Neutrophil (primary cell): Measurements from ENCODE around the gene KRT39.

Source experiments
- H3K27ac ChIP-seq: fragments of 200-600 bp; sonication (generic); 2 replicates; pipeline ENCODE4 v1.5.1; 2016; ENCODE audit warnings: mild to moderate bottlenecking, moderate library complexity
- H3K27me3 ChIP-seq: fragments of 200-600 bp; sonication (generic); 2 replicates; pipeline ENCODE4 v1.6.0; 2016; ENCODE audit warnings: mild to moderate bottlenecking
- H3K36me3 ChIP-seq: fragments of 200-600 bp; sonication (generic); 2 replicates; pipeline ENCODE4 v1.5.1; 2017
- H3K4me1 ChIP-seq, 2 experiments: fragments of 200-600 bp in 1 of 2; sonication (generic) in 1 of 2; 1 replicate in 1 of 2; 2 replicates in 1 of 2; pipeline versions ENCODE4 v1.5.1 to v1.6.1; 2013 to 2016; ENCODE audit warnings: low read depth in 1 of 2, low read length in 1 of 2, mild to moderate bottlenecking in 1 of 2, moderate library complexity in 1 of 2; ENCODE audit not compliant: control insufficient read depth in 1 of 2, insufficient read depth in 1 of 2
- H3K4me3 ChIP-seq, 2 experiments: fragments of 200-600 bp in 1 of 2; sonication (generic) in 1 of 2; 1 replicate in 1 of 2; 2 replicates in 1 of 2; pipeline ENCODE4 v1.5.1; 2013 to 2016; ENCODE audit warnings: low read depth in 1 of 2, low read length in 1 of 2, mild to moderate bottlenecking in 1 of 2, moderate library complexity in 1 of 2
- H3K9me3 ChIP-seq: fragments of 200-600 bp; sonication (generic); 2 replicates; pipeline ENCODE4 v1.5.1; 2016
- CTCF ChIP-seq: fragments of 200-600 bp; sonication (generic); IDR thresholded peaks from 2 replicates; pipeline ENCODE4 v1.5.1; 2016; ENCODE audit warnings: antibody characterized with exemption

The KRT39 gene

GRCh38 chr17:40936976-40937375 lies 29.8 kb downstream of the KRT39 start:
- H3K9me3 ChIP-seq = no peaks in the 10 kb centered on the region
- H3K27ac ChIP-seq = peak overlapping the region; percentile 86
- TF ChIP-seq CTCF = no peak
- peak overlapping the region; percentile 62 to 67 for H3K4me3 ChIP-seq
- peaks cover 14% of the 10 kb centered on the region for H3K36me3 ChIP-seq
- H3K4me1 ChIP-seq = peaks cover 47 to 65% of the 10 kb centered on the region in 2 experiments
- H3K27me3 ChIP-seq = peaks cover 5% of the 10 kb centered on the region

- H3K27me3 ChIP-seq = peaks cover 9% of the 10 kb centered on the region
- H3K36me3 ChIP-seq = peaks cover 19% of the 10 kb centered on the region
- peak overlapping the region; percentile 62 to 67 for H3K4me3 ChIP-seq
- H3K9me3 ChIP-seq = no peaks in the 10 kb centered on the region
- no peak for TF ChIP-seq CTCF
- peaks cover 42 to 61% of the 10 kb centered on the region in 2 experiments for H3K4me1 ChIP-seq
- H3K27ac ChIP-seq = peak overlapping the region; percentile 86
These were observed 30.2 kb downstream of the KRT39 start for GRCh38 chr17:40936437-40936971.

DNA sequence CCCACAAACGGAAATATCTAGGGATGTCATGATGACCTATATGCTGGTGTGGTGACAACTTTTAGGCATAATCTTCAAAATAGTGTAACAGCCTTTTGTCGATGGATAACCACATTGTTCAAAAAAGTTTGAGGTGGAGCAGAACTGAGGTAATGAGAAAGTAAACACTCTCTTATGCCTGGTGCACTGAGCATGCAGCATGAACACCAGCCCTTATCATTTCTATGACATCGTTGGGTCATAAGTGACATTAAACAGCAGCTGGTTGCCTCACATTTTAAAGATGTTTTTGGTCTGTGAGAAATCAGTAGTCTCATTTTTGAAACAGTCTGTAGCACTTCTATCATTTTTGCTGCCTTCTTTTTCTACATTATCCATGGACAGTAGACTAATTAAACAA lies 31.1 kb downstream of the KRT39 start:
- peaks cover 26% of the 10 kb centered on the region for H3K36me3 ChIP-seq
- peak overlapping the region; percentile 86 for H3K27ac ChIP-seq
- H3K4me1 ChIP-seq = peaks cover 37 to 61% of the 10 kb centered on the region in 2 experiments
- TF ChIP-seq CTCF = no peak
- H3K27me3 ChIP-seq = peaks cover 9% of the 10 kb centered on the region
- no peaks in the 10 kb centered on the region for H3K9me3 ChIP-seq
- peak overlapping the region; percentile 62 to 67 for H3K4me3 ChIP-seq

DNA sequence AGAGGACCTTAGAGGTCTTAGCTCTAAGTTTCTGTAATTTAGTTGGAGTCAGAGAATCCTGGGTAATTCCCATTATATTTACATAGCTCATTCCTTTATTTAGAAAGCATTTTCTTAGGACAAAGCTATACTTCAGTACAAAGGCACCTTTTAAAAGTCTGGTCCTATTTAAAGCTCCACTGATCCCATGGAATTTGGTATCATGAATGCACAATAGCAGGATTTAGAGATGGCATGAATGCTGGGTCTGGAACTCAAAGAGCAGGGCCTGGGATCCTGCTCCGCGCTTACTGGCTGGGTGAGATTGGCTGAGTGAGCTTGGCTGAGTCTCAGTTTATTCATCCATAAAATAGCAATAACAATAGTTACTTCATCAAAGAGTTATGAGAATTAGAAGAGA lies 34.1 kb downstream of the KRT39 start:
- Histone ChIP-seq H3K27me3 (peaks cover 9% of the 10 kb centered on the region), H3K27ac (no peak overlapping the region), H3K4me3 (no peak overlapping the region), H3K9me3 (no peaks in the 10 kb centered on the region), H3K4me1 (peaks cover 31 to 48% of the 10 kb centered on the region in 2 experiments), H3K36me3 (peaks cover 56% of the 10 kb centered on the region)
- no peak for TF ChIP-seq CTCF

DNA sequence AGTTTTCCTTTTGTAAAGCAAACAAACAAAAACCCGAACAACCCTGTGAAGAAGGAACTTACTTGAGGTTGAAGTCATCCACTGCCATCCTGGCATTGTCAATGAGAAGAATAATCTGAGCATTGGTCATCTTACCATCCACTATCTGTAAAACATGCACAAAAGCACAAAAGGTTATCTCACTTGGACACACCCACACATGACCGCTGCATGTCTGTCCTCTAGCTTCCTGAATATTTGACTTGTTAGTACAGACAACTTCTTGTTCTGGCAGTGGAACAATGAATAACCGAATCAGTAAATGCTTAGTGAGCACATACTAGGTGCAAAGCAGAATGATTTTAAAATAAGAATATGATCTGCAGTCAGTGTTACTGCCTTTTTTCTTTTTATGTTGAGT lies 35.4 kb downstream of the KRT39 start:
- Histone ChIP-seq H3K4me1 (peaks cover 20 to 35% of the 10 kb centered on the region in 2 experiments), H3K36me3 (peaks cover 69% of the 10 kb centered on the region), H3K9me3 (no peaks in the 10 kb centered on the region), H3K4me3 (no peak overlapping the region), H3K27me3 (peaks cover 16% of the 10 kb centered on the region), H3K27ac (no peak overlapping the region)
- TF ChIP-seq CTCF = no peak
